Activated naive CD4-positive, alpha-beta T cell treated with anti-CD3 and anti-CD28 coated beads for 36 hours (primary cell): ENCODE data around the gene IGF2. TPM values are rescaled to one million over a fixed set of nuclear protein-coding genes. Genes with fewer than 3 reads are reported as not detected.

Experiments
- CTCF ChIA-PET: fragments of 350-600 bp; sonication (Branson Sonifier 250); formaldehyde crosslinking; loops from one replicate; lab custom pipeline; 2021; ENCODE audit warnings: antibody characterized with exemption; lab: Charles Lee
- DNase-seq: peaks from one replicate; pipeline ENCODE4 v3.0.0-alpha.2; 2020
- H3K27ac Mint-ChIP-seq: one replicate; pipeline ENCODE4 v1.8.0; 2021; ENCODE audit warnings: mild to moderate bottlenecking, mixed read lengths
- H3K27me3 Mint-ChIP-seq: one replicate; pipeline ENCODE4 v1.8.0; 2021; ENCODE audit warnings: low read depth, mixed read lengths
- H3K36me3 Mint-ChIP-seq: one replicate; pipeline ENCODE4 v1.8.0; 2021; ENCODE audit warnings: low read depth, mixed read lengths
- H3K4me1 Mint-ChIP-seq: one replicate; pipeline ENCODE4 v1.8.0; 2021; ENCODE audit warnings: low read depth, mixed read lengths
- H3K4me3 Mint-ChIP-seq: one replicate; pipeline ENCODE4 v1.8.0; 2021; ENCODE audit warnings: mild to moderate bottlenecking, moderate library complexity, mixed read lengths
- H3K9me3 Mint-ChIP-seq: one replicate; pipeline ENCODE4 v1.8.0; 2021; ENCODE audit warnings: mixed read lengths
- intact Hi-C: fragments of 100-400 bp; cut with micrococcal nuclease; formaldehyde crosslinking; loops from one replicate; pipeline ENCODE4 v1.15.1; 2023
- total RNA-seq, 2 experiments: library from RNA; stranded (reverse); gene quantifications; one replicate each; pipeline ENCODE4 v1.2.3, GENCODE V29; 2021

The IGF2 gene, protein sequence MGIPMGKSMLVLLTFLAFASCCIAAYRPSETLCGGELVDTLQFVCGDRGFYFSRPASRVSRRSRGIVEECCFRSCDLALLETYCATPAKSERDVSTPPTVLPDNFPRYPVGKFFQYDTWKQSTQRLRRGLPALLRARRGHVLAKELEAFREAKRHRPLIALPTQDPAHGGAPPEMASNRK
- total RNA-seq, result under 1 TPM; 0.21 to 0.37 TPM

DNA sequence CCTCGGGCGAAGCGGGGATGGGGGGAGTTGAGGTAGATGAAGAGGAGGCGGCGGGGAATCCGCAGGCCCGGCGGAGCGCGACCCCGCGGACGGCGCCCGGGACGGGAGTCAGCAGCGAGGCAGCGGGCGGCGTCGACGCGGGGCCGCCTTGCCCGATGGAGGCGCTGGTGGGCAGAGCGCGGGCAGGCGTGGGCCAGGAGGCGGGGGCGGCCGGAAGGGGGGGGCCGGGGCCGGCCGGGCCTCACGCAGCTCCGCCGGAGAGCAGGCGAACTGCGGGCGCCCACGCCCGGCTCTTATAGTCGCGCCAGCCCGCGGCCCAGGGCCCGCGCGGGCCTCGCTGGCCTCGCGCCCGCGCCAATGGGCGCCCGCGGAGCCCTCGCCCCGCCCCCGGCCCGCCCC lies at the start of gene IGF2:
IGF2 (minus strand) TSS at position 267 of the 399 bp plus-strand sequence. CDS start 3,866 bp downstream, outside the sequence.
- no peaks in the 10 kb centered on the region for H3K9me3 Mint-ChIP-seq
- no peaks in the 10 kb centered on the region for H3K36me3 Mint-ChIP-seq
- H3K4me3 Mint-ChIP-seq, result peak within 1 kb of the TSS; percentile 34
- intact Hi-C loops, result no loop called here
- no peak for DNase-seq
- CTCF ChIA-PET, result no interaction called here
- H3K27me3 Mint-ChIP-seq, result peaks cover 55% of the 10 kb centered on the region
- H3K4me1 Mint-ChIP-seq, result peaks cover 29% of the 10 kb centered on the region
- H3K27ac Mint-ChIP-seq, result no peak within 1 kb of the TSS

DNA sequence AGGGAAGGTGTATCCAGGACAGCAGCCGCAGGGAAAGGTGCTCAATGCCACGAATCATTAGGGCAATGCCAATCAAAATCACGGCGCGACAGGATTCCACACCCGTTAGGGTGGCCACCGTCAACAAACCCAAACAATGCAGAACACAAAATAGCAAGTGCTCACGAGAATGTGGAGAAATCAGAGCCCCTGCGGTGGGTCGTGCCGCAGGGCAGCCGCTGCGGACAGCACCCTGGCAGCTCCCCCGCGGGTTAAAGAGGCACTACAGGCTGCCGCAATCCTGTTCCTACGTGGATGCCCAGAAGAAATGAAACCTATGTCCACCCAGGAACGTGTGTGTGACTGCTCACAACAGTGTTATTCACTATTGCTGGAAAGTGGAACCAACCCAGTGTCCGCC lies 49.6 kb upstream of the IGF2 start:
- Mint-ChIP-seq H3K4me1 (peaks cover 5% of the 10 kb centered on the region), H3K4me3 (no peak overlapping the region), H3K27ac (no peak overlapping the region), H3K9me3 (no peaks in the 10 kb centered on the region), H3K27me3 (no peaks in the 10 kb centered on the region), H3K36me3 (no peaks in the 10 kb centered on the region)
- CTCF ChIA-PET, result no interaction called here
- no peak for DNase-seq
- intact Hi-C loops, result no loop called here

DNA sequence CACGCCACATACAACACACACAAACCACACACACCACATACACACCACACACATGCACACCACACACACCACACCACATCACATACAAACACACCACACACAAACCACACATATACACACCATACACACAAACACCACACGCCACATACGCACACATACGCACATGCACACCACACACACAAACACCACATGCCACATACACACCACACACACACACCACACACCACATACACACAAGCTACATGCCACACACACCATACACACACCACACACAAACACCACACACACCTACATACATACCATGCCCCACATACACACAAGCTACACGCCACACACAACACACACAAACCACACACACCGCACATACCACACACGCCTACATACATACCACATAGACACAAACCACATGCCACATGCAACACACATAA lies 48.1 kb upstream of the IGF2 start:
- no peak for DNase-seq
- Mint-ChIP-seq H3K36me3 (no peaks in the 10 kb centered on the region), H3K27ac (no peak overlapping the region), H3K9me3 (no peaks in the 10 kb centered on the region), H3K4me1 (peaks cover 5% of the 10 kb centered on the region), H3K27me3 (no peaks in the 10 kb centered on the region), H3K4me3 (no peak overlapping the region)
- CTCF ChIA-PET, result interaction anchor here (0.6 to 2.7 kb wide), 3 partner anchors 11 to 233 kb away, joined by 3 to 29 read pairs (median 10); no protein-coding TSS in a partner anchor
- intact Hi-C loops, result loop anchor here (2.0 kb wide), 1 partner anchor 118 kb away; no protein-coding TSS in a partner anchor

DNA sequence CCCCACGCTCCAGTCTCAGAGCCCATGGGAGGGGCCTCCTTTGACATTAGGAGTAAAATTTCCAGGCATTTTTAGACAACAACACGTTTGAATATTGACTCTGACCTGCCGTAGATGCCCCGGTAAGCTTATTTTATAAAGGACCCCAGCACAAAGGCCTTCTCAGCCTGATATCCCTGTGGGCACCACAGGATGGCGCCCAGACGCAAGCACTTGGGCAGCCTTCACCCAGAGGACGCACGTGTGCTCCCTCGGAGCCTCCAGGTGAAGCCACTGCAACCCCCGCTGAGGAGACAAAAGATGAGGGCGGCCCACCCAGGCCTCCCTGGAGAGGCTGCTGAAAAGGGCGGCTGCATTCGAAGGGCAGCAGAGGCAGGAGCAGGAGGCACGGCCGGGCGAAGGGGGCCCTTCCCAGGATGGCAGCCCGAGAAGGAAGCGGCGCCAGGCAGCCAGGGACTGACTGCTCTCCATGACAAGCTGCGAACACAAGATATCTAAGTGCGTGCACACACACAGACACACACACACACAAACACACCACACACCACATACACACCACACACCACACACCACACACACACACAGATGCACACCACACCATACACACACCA lies 47.6 kb upstream of the IGF2 start:
- H3K4me1 Mint-ChIP-seq, result peaks cover 5% of the 10 kb centered on the region
- DNase-seq, result peak; percentile 64
- no peak overlapping the region for H3K27ac Mint-ChIP-seq
- no peaks in the 10 kb centered on the region for H3K9me3 Mint-ChIP-seq
- CTCF ChIA-PET, result interaction anchor here (0.6 to 2.7 kb wide), 7 partner anchors 12 to 244 kb away, joined by 3 to 29 read pairs (median 3); no protein-coding TSS in a partner anchor
- no peaks in the 10 kb centered on the region for H3K27me3 Mint-ChIP-seq
- intact Hi-C loops, result loop anchor here (1.0 to 2.0 kb wide), 2 partner anchors 118 to 234 kb away; no protein-coding TSS in a partner anchor
- no peaks in the 10 kb centered on the region for H3K36me3 Mint-ChIP-seq
- H3K4me3 Mint-ChIP-seq, result no peak overlapping the region

DNA sequence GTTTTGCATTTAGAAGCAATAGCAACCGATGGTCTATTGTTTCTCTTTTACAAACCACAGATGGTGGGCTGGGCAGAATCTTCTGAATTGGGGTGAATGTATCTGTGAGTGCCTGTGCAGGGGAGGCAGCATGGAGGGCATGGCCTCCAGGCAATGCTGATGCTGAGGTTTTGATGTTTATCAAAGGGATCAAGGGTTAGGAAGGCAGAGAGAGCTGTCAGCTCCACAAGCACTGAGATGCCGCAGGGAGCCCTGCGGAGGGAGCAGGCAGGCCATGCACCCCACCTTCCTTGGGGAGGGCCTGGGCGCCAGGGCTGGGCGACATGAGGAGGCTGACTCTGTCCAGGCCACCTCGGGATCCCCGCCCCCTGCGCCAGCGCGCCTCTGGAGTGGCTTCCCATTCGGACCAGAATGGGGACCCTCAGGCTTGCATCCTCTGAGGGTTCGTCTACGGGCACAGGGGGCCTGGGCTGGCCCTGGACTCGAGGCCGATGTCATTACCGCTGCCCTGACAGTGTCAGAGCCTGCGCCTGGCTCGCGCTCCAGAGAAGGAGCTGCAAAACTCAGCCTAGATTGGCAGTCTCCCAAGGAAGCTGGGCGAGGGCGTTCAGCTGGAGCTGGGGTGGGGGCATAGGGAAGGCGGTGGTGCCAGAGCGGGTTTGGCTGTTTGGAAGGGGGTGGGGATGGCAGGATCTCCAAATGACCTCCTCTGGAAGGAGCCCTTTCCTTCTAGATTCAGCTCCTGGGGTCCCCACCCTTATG lies 46.3 kb upstream of the IGF2 start:
- Mint-ChIP-seq H3K27ac (no peak overlapping the region), H3K4me1 (peaks cover under 1% of the 10 kb centered on the region), H3K27me3 (no peaks in the 10 kb centered on the region), H3K4me3 (no peak overlapping the region), H3K9me3 (no peaks in the 10 kb centered on the region), H3K36me3 (no peaks in the 10 kb centered on the region)
- DNase-seq, result no peak
- intact Hi-C loops, result loop anchor here (1.0 to 2.0 kb wide), 2 partner anchors 119 to 235 kb away; no protein-coding TSS in a partner anchor
- CTCF ChIA-PET, result interaction anchor here (1.0 to 2.7 kb wide), 5 partner anchors 9 to 246 kb away, joined by 3 to 29 read pairs (median 5); no protein-coding TSS in a partner anchor

DNA sequence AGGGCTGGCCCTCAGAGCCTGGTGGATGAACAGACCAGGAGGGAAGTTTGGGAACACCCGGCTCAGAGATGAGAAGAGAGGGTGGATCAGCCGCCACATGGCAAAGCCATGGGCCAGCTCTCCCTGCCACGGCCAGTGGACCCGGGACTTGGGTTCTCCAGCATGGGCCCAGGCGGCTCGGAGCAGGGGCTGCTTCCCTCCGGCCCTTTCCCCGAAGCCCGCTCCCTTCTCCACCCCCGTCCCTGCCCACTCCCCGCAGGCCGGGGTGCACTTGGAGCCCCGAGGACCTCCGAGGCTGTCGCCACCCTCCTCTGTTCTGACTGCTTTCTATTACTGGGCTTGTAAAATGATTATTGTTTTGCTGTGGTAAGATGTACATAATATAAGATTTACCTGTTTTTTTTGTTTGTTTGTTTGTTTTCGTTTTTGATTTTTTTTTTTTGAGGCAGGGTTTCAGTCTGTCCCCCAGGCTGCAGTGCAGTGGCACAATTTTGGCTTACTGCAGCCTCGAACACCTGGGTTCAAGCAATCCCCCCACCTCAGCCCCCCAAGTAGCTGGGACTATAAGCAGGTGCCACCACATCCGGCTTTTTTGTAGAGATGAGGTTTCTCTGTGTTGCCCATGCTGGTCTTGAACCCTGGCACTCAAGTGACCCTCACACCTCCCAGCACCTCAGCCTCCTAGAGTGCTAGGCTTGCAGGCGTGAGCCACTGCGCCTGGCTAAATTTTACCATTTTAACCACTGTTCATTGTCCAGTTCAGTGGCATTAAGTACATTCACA lies 43.7 kb upstream of the IGF2 start:
- Mint-ChIP-seq H3K4me3 (no peak overlapping the region), H3K36me3 (no peaks in the 10 kb centered on the region), H3K9me3 (no peaks in the 10 kb centered on the region), H3K27me3 (no peaks in the 10 kb centered on the region), H3K4me1 (no peaks in the 10 kb centered on the region), H3K27ac (no peak overlapping the region)
- DNase-seq, result no peak
- intact Hi-C loops, result no loop called here
- CTCF ChIA-PET, result interaction anchor here (1.9 kb wide), 1 partner anchor 12 kb away, joined by 5 read pairs; no protein-coding TSS in a partner anchor

DNA sequence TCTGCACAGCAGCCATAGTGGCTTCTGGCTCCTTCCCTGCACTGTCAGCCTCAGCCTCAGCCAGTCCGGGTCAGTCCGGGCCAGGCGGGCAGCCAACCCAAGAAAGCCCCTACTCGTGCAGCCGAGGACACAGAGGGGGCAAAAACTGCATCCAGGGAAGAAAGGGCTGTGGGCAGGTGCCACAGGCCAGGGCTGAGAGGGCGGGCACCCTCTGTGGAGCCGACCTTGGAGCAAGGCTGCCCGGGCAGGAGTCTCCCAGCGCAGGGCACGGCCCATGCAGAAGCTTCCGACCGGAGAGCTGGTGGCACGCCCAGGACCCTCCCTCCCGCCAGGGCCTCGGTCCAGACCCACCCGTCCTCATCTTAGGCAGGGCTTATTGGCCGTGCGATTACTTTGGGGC lies 42.9 kb upstream of the IGF2 start:
- no peaks in the 10 kb centered on the region for H3K36me3 Mint-ChIP-seq
- H3K9me3 Mint-ChIP-seq, result no peaks in the 10 kb centered on the region
- no peaks in the 10 kb centered on the region for H3K27me3 Mint-ChIP-seq
- intact Hi-C loops, result no loop called here
- CTCF ChIA-PET, result no interaction called here
- H3K27ac Mint-ChIP-seq, result no peak overlapping the region
- DNase-seq, result no peak
- no peaks in the 10 kb centered on the region for H3K4me1 Mint-ChIP-seq
- no peak overlapping the region for H3K4me3 Mint-ChIP-seq

DNA sequence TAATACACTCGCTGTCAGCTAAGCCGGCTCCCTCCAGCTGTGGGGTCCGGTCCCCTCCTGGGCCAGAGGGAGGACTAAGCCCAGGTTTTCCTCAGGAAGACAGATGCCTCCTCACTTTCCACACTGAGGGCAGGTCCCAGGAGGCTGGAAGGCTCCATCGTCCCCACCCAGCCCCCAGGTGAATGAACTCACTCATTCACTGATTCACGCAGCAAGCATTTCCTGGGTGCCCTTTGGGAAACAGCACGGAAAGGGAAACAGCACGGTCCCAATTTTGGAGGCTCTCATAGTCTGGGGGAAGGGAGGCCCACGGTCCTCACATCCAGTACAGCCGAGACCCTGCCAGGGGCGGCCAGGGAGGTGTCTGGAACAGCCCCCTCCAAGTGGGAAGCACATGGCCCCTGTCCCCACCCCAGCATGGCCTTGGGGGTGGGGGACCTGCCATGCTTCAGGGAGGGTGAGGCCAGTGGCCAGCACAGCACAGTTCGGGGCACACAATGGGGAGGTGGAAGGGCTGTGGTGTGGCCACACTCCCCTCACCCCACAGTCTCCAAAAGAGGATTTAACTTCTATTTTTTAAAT lies 41.7 kb upstream of the IGF2 start:
- H3K9me3 Mint-ChIP-seq, result no peaks in the 10 kb centered on the region
- no peaks in the 10 kb centered on the region for H3K27me3 Mint-ChIP-seq
- no peaks in the 10 kb centered on the region for H3K4me1 Mint-ChIP-seq
- intact Hi-C loops, result no loop called here
- H3K27ac Mint-ChIP-seq, result no peak overlapping the region
- no peaks in the 10 kb centered on the region for H3K36me3 Mint-ChIP-seq
- DNase-seq, result no peak
- CTCF ChIA-PET, result no interaction called here
- no peak overlapping the region for H3K4me3 Mint-ChIP-seq

DNA sequence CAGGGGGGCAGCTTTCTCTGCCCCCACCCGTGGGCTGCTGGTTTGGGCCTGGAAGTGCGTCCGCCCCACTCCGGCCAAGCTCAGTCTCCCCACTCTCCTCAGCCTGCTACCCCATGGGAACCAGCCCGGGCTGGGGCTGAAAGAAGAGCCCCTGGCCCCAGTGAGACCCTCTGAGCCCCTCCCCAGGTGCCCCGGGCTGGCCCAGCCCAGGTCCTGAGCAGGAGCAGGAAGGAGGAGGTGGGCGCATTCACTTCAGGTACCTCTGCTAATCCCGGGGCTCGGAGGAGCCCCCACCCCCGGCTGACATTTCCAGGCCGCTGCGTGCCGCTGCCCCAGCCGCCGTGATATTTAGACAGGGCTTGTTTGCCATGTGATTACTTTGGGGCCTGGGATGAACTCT lies 41.2 kb upstream of the IGF2 start:
- DNase-seq, result no peak
- H3K4me3 Mint-ChIP-seq, result no peak overlapping the region
- intact Hi-C loops, result no loop called here
- H3K4me1 Mint-ChIP-seq, result no peaks in the 10 kb centered on the region
- no peaks in the 10 kb centered on the region for H3K27me3 Mint-ChIP-seq
- no peaks in the 10 kb centered on the region for H3K9me3 Mint-ChIP-seq
- no peaks in the 10 kb centered on the region for H3K36me3 Mint-ChIP-seq
- no peak overlapping the region for H3K27ac Mint-ChIP-seq
- CTCF ChIA-PET, result no interaction called here

DNA sequence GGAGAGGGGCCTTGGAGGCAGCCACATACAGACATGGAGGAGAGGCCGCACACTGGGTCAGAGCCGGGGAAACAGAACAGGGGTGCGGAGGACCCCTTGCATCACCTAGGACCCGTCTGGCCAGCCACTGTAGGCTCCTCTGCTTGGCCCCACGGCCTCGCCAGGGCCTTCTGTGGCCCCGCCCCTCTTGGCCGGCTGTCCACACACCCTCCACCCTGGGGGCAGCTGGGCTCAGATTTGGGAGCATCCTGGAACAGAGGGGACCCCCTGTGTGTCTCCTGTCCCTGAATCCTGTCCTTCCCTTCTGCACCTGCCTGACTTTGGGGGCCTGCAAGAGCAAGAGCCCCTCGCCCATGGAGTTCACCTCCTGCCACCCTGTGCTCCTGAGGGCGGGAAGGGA lies 40.3 kb upstream of the IGF2 start:
- no peak for DNase-seq
- H3K36me3 Mint-ChIP-seq, result no peaks in the 10 kb centered on the region
- H3K27me3 Mint-ChIP-seq, result no peaks in the 10 kb centered on the region
- CTCF ChIA-PET, result no interaction called here
- H3K9me3 Mint-ChIP-seq, result no peaks in the 10 kb centered on the region
- no peaks in the 10 kb centered on the region for H3K4me1 Mint-ChIP-seq
- no peak overlapping the region for H3K4me3 Mint-ChIP-seq
- intact Hi-C loops, result no loop called here
- H3K27ac Mint-ChIP-seq, result no peak overlapping the region

DNA sequence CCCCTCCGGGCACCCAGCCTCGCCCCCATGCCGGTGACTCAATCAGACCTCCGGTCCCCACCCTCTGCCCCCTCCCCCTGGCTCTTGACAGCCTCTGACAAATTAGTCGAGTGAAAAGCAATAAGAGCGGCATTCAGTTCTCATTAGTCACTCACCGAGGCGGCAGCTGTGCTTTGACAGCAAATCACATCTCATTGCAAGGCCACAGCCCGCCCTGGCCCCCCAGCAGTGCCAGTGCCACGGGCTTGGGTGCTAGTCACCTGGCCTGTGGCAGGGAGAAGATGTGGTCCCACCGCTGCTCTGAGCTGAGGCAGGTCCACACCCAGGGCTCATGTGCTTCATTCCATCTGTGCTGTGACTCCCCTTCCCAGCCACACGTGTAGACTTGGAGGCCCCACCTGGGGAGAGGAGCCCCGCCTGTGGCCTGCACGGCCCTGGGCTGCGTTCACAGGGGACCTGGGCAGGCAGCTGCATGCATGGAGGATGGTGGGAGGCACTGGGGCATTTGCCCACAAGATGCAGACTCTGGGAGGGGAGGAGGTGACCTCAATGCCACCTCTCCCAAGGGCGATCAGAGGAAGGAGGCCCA lies 39.8 kb upstream of the IGF2 start:
- Mint-ChIP-seq H3K4me1 (no peaks in the 10 kb centered on the region), H3K36me3 (no peaks in the 10 kb centered on the region), H3K27me3 (no peaks in the 10 kb centered on the region), H3K9me3 (no peaks in the 10 kb centered on the region), H3K4me3 (no peak overlapping the region), H3K27ac (no peak overlapping the region)
- intact Hi-C loops, result no loop called here
- DNase-seq, result no peak
- CTCF ChIA-PET, result no interaction called here
